Epithelial cell of prostate (primary cell): ENCODE data around the gene HS6ST3.
"Not testable (repeated sequence)": the region's sequence is repeated elsewhere in the genome, so short reads cannot be mapped to it uniquely, and the experiment has no call there.

Source experiments
- DNase-seq: peaks from one replicate; pipeline ENCODE4 v3.0.0-alpha.2; 2011; ENCODE audit warnings: low read depth, low spot score
- H3K27ac ChIP-seq: fragments of 450-650 bp; 2 replicates; pipeline ENCODE4 v1.5.1; 2017; ENCODE audit warnings: mild to moderate bottlenecking

Gene HS6ST3

GRCh38 chr13:96503481-96503880, 413.6 kb downstream of the HS6ST3 start:
- no peak for DNase-seq

GRCh38 chr13:96511587-96511986, 421.7 kb downstream of the HS6ST3 start:
- no peak overlapping the region for H3K27ac ChIP-seq
- no peak for DNase-seq

More at GRCh38 chr13:96503481-96503880, 413.6 kb downstream of the HS6ST3 start:
- H3K27ac ChIP-seq: no peak overlapping the region

GRCh38 chr13:96519380-96519779, 429.5 kb downstream of the HS6ST3 start:
- no peak overlapping the region for H3K27ac ChIP-seq
- no peak for DNase-seq

- not testable (repeated sequence) for H3K27ac ChIP-seq, DNase-seq
Observed at GRCh38 chr13:96524398-96525020, 434.6 kb downstream of the HS6ST3 start.

GRCh38 chr13:96525715-96526114, 435.8 kb downstream of the HS6ST3 start:
- H3K27ac ChIP-seq: no peak overlapping the region
- DNase-seq: no peak

- DNase-seq: no peak
- H3K27ac ChIP-seq: no peak overlapping the region
Observed at GRCh38 chr13:96527497-96527896, 437.6 kb downstream of the HS6ST3 start.

- no peak overlapping the region for H3K27ac ChIP-seq
- no peak for DNase-seq
Observed at GRCh38 chr13:96532804-96533203, 442.9 kb downstream of the HS6ST3 start.

- no peak for DNase-seq
- H3K27ac ChIP-seq: no peak overlapping the region
Observed at GRCh38 chr13:96533408-96533807, 443.5 kb downstream of the HS6ST3 start.

- H3K27ac ChIP-seq: no peak overlapping the region
- DNase-seq: no peak
Observed at GRCh38 chr13:96539791-96540190, 449.9 kb downstream of the HS6ST3 start.

GRCh38 chr13:96540670-96541069, 450.8 kb downstream of the HS6ST3 start:
- H3K27ac ChIP-seq: no peak overlapping the region
- no peak for DNase-seq

- H3K27ac ChIP-seq: no peak overlapping the region
- DNase-seq: no peak
Observed at GRCh38 chr13:96542986-96543385, 453.1 kb downstream of the HS6ST3 start.

- no peak for DNase-seq
- H3K27ac ChIP-seq: no peak overlapping the region
Observed at GRCh38 chr13:96544957-96545356, 455.1 kb downstream of the HS6ST3 start.

- DNase-seq: no peak
- H3K27ac ChIP-seq: no peak overlapping the region
Observed at GRCh38 chr13:96546463-96546862, 456.6 kb downstream of the HS6ST3 start.

GRCh38 chr13:96551546-96551945, 461.6 kb downstream of the HS6ST3 start:
- H3K27ac ChIP-seq: no peak overlapping the region
- no peak for DNase-seq

GRCh38 chr13:96552559-96552958, 462.7 kb downstream of the HS6ST3 start:
- no peak overlapping the region for H3K27ac ChIP-seq
- DNase-seq: no peak

- no peak overlapping the region for H3K27ac ChIP-seq
- no peak for DNase-seq
Observed at GRCh38 chr13:96553796-96554195, 463.9 kb downstream of the HS6ST3 start.

- no peak for DNase-seq
- no peak overlapping the region for H3K27ac ChIP-seq
Observed at GRCh38 chr13:96573563-96573962, 483.7 kb downstream of the HS6ST3 start.

- DNase-seq: no peak
Observed at GRCh38 chr13:96575423-96576320, 485.8 kb downstream of the HS6ST3 start.

GRCh38 chr13:96581741-96582140, 491.8 kb downstream of the HS6ST3 start:
- H3K27ac ChIP-seq: no peak overlapping the region
- DNase-seq: peak; percentile 6

More at GRCh38 chr13:96575423-96576320, 485.8 kb downstream of the HS6ST3 start:
- no peak overlapping the region for H3K27ac ChIP-seq

- H3K27ac ChIP-seq: no peak overlapping the region
- DNase-seq: no peak
Observed at GRCh38 chr13:96615252-96615651, 525.3 kb downstream of the HS6ST3 start.

- H3K27ac ChIP-seq: no peak overlapping the region
- DNase-seq: no peak
Observed at GRCh38 chr13:96617528-96617927, 527.6 kb downstream of the HS6ST3 start.
